Heart right ventricle (tissue), 16 donors: ENCODE data around the gene IDI1. TPM values are rescaled to one million over a fixed set of nuclear protein-coding genes. Genes with fewer than 3 reads are reported as not detected.

Source experiments
- ATAC-seq, 8 donors: fragments of 200-7000 bp; cut with Tn5 transposase; one replicate each; pipeline ENCODE4 v1.9.1; 2020; ENCODE audit warnings: mild to moderate bottlenecking in 8 of 8, moderate library complexity in 8 of 8, moderate number of reproducible peaks in 1 of 8
- DNase-seq, 2 donors: peaks; one replicate each; pipeline ENCODE4 v3.0.0-alpha.2; 2020
- H3K27ac ChIP-seq, 10 donors: fragments of 200-600 bp; sonication (generic) in 2 of 10; one replicate each; pipeline versions ENCODE4 v1.5.0 to v1.8.0; 2020 to 2022; ENCODE audit warnings: mild to moderate bottlenecking in 3 of 10
- H3K27me3 ChIP-seq, 7 donors: fragments of 200-600 bp; one replicate each; pipeline ENCODE4 v1.8.0; 2021 to 2022; ENCODE audit warnings: mild to moderate bottlenecking in 2 of 7
- H3K36me3 ChIP-seq, 9 donors: fragments of 200-600 bp; sonication (generic) in 1 of 9; one replicate each; pipeline versions ENCODE4 v1.5.0 to v1.8.0; 2020 to 2022; ENCODE audit warnings: mild to moderate bottlenecking in 2 of 9
- H3K4me1 ChIP-seq, 9 donors: fragments of 200-600 bp; sonication (generic) in 1 of 9; one replicate each; pipeline versions ENCODE4 v1.5.0 to v1.8.0; 2020 to 2022; ENCODE audit warnings: mild to moderate bottlenecking in 4 of 9
- H3K4me3 ChIP-seq, 10 donors: fragments of 200-600 bp; sonication (generic) in 2 of 10; one replicate each; pipeline versions ENCODE4 v1.5.0 to v1.8.0; 2020 to 2022; ENCODE audit warnings: mild to moderate bottlenecking in 7 of 10, moderate library complexity in 2 of 10
- H3K9me3 ChIP-seq, 11 donors: fragments of 200-600 bp in 10 of 11; sonication (generic) in 2 of 11; one replicate each; pipeline versions ENCODE4 v1.5.0 to v1.8.0; 2013 to 2022; ENCODE audit warnings: mild to moderate bottlenecking in 2 of 11, control low read depth in 1 of 11, moderate library complexity in 1 of 11
- WGBS, 2 donors: extraction: QIAGEN DNeasy Blood & Tissue Kit; methylation state at CpG; one replicate each; pipeline ENCODE4 v1.1.7; 2013; ENCODE audit warnings: inconsistent platforms in 1 of 2; 5-methylcytosine and 5-hydroxymethylcytosine counted together
- intact Hi-C, 10 donors: fragments of 100-400 bp; cut with DNase I; formaldehyde crosslinking; loops; one replicate each; pipeline versions ENCODE4 v1.11.1 to v1.14.2; 2022
- polyA plus RNA-seq, 2 donors: library from polyadenylated mRNA; stranded (reverse); fragments of 200-250 nt; gene quantifications; one replicate each; pipeline ENCODE4 v1.2.3, GENCODE V29; 2013
- total RNA-seq, 10 donors: library from RNA; stranded (reverse); fragmentation: NEBNext Ultra II Directional in 3 of 10; extraction: Animal tissue kit (Norgen Biotek cat#: 25700) in 3 of 10; gene quantifications; one replicate each; pipeline versions ENCODE4 v1.2.1 to v1.2.4, GENCODE V29; 2021 to 2023
- TF ChIP-seq, protein P1 (sequence below), 9 donors: fragments of 200-600 bp; sonication (generic) in 2 of 9; IDR thresholded peaks; one replicate each; pipeline versions ENCODE4 v1.5.0 to v1.8.0; 2021 to 2022; ENCODE audit warnings: antibody characterized with exemption in 9 of 9, mild to moderate bottlenecking in 5 of 9, moderate library complexity in 1 of 9
- donor health status: Arrhythmogenic right ventricular cardiomyopathy.
- donor health status: ischemic (EF 13 %, LVEDD 7.1; RV severe dilation, severe dysfunction).
- donor health status: healthy with polysubstance abuse.
- donor health status: DM: no; HTN: yes; CAD: no.
- donor health status: DM: no; HTN: no; CAD: no.
- donor health status: ischemic (EF 25% LVEDD 6.9; RV normal size, moderate dysfunction).
- donor health status: ischemic (EF 25% LVEDD 5.7; RV mildly dilated, moderate dysfunction).
- donor health status: healthy.
- donor health status: DM: yes; HTN: yes; CAD: no.
- donor health status: Ischemic cardiomyopathy.
- donor health status: ischemic (EF 35%, LVEDD 5.7; RV mildly dilated, moderate dysfunction).
- donor health status: nonischemic (EF 11% LVEDD 7.7; RV severe dilation, severe dysfunction).
- donor health status: DM: yes; HTN: yes; CAD: no.
- donor health status: PGD.
- donor health status: ischemic (EF 29% LVEDD 5.4; RV normal size, mild dysfunction).
- donor health status: nonischemic (EF 23%, LVEDD 6.1; RV moderate dilation, normal function).

Gene IDI1
- total and polyA plus RNA-seq, 12 donors = 8.9 to 26.0 (median 18.9) TPM

DNA sequence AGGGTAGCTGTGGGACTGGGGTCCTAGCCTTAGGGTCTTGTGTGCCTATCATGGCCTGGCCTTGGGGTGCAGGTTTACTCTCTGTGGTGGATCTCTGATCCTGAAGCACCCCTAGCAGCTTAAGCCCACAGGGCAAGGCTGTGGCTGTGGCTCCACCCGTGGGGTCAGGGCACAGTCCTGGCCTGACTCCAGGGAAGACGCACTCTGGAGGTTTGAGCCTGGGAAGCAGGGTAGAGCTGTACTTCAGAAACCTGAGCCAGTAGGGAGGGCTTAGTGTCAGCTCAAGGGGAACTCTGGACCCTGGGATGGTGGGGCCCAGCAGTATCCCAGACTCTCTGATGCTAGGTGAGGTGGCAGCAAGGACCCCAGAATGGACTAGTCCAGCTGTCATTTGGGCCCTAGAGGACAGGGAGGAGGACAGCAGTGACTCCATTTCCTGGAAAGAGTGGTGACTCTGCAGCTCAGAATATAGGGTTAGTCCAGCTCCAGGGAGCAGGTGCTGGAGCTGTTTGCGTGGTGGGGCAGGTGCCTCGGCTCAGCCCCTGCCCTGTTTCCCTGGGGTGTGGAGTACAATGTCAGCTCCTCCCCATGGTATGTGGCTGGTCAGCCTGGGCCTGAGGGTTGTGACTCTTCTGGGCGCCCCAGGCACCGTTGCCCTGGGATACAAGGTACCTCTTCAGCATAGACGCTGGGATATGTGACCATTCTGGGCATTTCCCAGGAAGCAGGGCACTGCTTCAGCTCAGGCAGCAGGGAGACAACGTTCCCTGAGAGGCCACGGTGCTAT is 44.8 kb downstream of the IDI1 start:
- Histone ChIP-seq H3K27ac (no peak overlapping the region), H3K4me3 (no peak overlapping the region), H3K9me3 (peaks cover 0 to 26% (median 12%) of the 10 kb centered on the region in 11 donors), H3K27me3 (no peaks in the 10 kb centered on the region), H3K36me3 (peaks cover 13 to 100% (median 88%) of the 10 kb centered on the region in 9 donors), H3K4me1 (no peaks in the 10 kb centered on the region)
- WGBS, 2 donors = 98% methylated on average over 9 of the region's 9 CpGs
- ATAC-seq (no peak), DNase-seq (no peak)
- intact Hi-C loops = no loop called here
- TF ChIP-seq, protein P1, sequence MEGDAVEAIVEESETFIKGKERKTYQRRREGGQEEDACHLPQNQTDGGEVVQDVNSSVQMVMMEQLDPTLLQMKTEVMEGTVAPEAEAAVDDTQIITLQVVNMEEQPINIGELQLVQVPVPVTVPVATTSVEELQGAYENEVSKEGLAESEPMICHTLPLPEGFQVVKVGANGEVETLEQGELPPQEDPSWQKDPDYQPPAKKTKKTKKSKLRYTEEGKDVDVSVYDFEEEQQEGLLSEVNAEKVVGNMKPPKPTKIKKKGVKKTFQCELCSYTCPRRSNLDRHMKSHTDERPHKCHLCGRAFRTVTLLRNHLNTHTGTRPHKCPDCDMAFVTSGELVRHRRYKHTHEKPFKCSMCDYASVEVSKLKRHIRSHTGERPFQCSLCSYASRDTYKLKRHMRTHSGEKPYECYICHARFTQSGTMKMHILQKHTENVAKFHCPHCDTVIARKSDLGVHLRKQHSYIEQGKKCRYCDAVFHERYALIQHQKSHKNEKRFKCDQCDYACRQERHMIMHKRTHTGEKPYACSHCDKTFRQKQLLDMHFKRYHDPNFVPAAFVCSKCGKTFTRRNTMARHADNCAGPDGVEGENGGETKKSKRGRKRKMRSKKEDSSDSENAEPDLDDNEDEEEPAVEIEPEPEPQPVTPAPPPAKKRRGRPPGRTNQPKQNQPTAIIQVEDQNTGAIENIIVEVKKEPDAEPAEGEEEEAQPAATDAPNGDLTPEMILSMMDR (IDR thresholded peaks at IDR 0.05) = no peak

DNA sequence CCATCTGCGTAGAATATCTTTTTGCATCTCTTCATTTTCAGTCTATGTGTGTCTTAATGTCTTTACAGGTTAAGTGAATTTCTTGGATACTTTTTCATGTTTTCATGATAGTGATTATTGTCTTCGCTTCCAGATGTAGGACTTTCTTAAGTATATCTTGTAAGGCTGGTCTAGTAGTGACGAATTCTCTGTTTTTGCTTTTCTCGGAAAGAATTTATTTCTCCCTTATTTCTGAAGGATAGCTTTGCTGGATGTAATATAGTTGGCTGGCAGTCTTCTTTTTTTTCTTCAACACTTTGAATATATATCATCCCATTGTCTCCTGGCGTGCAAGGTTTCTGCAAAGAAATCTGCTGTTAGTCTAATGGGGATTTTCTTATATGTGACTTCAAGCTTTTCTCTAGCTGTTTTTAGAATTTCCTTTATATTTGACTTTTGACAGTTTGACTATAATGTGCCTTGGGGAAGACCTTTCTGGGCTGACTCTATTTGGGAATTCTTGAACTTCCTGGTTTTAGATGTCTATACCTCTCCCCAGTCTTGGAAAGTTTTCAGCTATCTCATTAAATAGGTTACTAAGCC is 46.4 kb downstream of the IDI1 start:
- intact Hi-C loops = no loop called here
- no peaks in the 10 kb centered on the region for H3K4me1 ChIP-seq
- 98% methylated on average over 5 of the region's 5 CpGs for WGBS, 2 donors
- TF ChIP-seq, protein P1 (IDR thresholded peaks at IDR 0.05) = no peak
- DNase-seq (no peak), ATAC-seq (no peak)
- no peak overlapping the region for H3K27ac ChIP-seq
- H3K4me3 ChIP-seq = no peak overlapping the region
- H3K9me3 ChIP-seq = peaks cover 0 to 26% (median 12%) of the 10 kb centered on the region in 11 donors
- H3K36me3 ChIP-seq = peaks cover 13 to 100% (median 93%) of the 10 kb centered on the region in 9 donors
- no peaks in the 10 kb centered on the region for H3K27me3 ChIP-seq

DNA sequence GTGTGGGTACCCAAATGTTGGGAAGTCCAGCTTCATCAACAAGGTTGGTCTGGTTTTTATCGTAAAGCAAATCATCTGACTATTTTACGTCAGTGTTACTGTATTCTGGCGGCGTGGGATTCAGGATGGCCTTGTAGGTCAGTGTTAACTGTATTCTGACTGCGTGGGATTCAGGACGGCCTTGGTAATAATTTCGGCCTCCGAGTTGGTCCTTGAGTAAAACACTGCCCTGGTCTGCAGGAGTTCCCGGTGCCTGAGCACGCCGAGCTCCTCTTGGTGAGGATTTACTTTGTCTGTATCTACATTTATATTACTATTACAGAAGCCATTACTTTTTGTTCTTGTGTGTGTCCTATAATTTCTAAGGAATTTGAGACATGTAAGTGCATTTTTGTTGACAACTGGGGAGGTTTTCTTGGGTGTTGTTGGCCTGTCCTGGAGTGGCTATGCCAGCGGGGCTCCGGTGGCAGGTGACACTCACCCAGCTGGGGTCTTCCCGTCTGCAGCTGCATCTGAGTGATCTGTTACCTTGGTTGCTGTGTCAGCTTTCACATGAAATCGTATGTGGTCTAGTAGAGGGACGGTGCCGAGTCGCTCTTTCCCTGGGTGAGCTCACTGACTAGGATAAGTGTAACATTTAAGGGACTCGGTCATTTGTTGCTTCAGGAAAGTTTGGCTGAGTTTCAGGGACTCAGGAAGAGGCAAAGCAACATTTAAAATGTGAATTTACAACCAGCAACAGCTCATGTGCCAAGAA is 51.5 kb downstream of the IDI1 start:
- no peak overlapping the region for H3K4me3 ChIP-seq
- DNase-seq = no peak
- no peak for ATAC-seq
- H3K9me3 ChIP-seq = peaks cover 0 to 14% (median 5%) of the 10 kb centered on the region in 11 donors
- 88 to 90% methylated on average over 19 of the region's 19 CpGs for WGBS, 2 donors
- H3K27ac ChIP-seq = no peak overlapping the region
- no peaks in the 10 kb centered on the region for H3K27me3 ChIP-seq
- TF ChIP-seq, protein P1 (IDR thresholded peaks at IDR 0.05) = no peak
- no peaks in the 10 kb centered on the region for H3K4me1 ChIP-seq
- intact Hi-C loops = no loop called here
- peaks cover 3 to 100% (median 74%) of the 10 kb centered on the region in 9 donors for H3K36me3 ChIP-seq

DNA sequence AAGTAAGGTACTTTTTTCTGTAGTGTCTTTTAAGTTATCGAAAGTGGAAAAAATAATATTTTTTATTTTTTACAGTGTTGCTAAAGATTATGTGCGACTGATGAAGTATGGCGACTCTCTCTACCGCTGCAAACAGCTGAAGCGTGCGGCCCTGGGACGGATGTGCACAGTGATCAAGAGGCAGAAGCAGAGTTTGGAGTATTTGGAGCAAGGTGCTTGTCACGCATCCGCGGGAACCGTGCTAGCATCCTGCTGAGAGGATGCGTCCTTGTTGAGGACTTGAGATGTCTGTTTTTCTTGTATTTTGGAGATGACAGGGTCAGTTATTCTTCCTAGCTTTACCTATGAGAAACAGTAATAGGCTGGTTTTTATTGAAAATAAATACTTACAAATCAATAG is 52.9 kb downstream of the IDI1 start:
- no peaks in the 10 kb centered on the region for H3K27me3 ChIP-seq
- WGBS, 2 donors = 96 to 98% methylated on average over 12 of the region's 12 CpGs
- H3K36me3 ChIP-seq = peaks cover 3 to 90% (median 64%) of the 10 kb centered on the region in 9 donors
- DNase-seq (no peak), ATAC-seq (no peak)
- H3K4me3 ChIP-seq = no peak overlapping the region
- intact Hi-C loops = no loop called here
- no peaks in the 10 kb centered on the region for H3K9me3 ChIP-seq
- TF ChIP-seq, protein P1 (IDR thresholded peaks at IDR 0.05) = no peak
- no peaks in the 10 kb centered on the region for H3K4me1 ChIP-seq
- no peak overlapping the region for H3K27ac ChIP-seq
